22Rv1 (cell line): ENCODE results near the gene MLH3.
A peak's percentile ranks its signal among the peaks of the same experiment; 100 is the strongest.

Experiments used
- H3K27ac ChIP-seq: fragments of 450-650 bp; 2 replicates; pipeline ENCODE4 v1.5.1; 2017
- ZFX ChIP-seq: fragments of 450-650 bp; IDR thresholded peaks from 2 replicates; pipeline ENCODE4 v1.6.1; 2017; ENCODE audit warnings: antibody characterized with exemption, borderline replicate concordance
- TF ChIP-seq, protein P1 (sequence below): fragments of 450-650 bp; IDR thresholded peaks from 2 replicates; pipeline ENCODE4 v1.5.1; 2017; ENCODE audit warnings: mild to moderate bottlenecking

Gene MLH3

DNA sequence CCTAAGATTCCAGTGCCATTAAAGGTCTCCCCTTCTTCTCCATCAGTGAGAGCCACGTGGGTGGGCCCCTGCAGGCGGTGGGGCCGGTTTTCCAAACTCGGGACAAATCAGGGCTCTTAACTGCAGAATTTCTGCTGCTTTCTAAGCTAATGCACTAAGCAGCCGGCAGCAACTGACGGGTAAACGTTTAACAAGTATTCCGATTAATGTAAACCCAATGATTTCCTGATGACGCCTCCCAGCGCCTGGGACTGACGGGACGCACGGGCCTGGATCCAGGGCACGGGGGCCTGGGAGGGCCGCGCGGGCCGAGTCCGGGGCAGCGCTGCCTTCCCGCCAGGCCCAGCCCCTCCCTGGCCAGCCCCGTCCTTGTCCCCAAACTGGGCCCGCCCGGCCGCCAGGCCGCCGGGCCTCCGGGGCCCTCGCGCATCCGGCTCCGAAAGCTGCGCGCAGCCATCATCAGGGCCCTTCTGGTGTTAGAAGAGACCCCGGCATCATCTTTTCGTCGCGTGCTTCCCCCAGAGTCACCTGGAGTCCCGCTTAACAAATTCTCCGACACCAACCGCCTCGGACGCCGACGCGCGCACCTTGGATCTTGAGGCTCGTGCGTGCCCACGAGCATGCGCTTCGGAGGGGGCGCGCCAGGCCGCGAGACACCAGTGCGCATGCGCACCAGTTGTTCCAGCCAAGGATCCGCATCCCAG is at the start of gene MLH3:
Gene MLH3 (minus strand): TSS at position 616 of the 704 bp plus-strand sequence. CDS start 1,812 bp downstream, outside the sequence.
- TF ChIP-seq, protein P1, sequence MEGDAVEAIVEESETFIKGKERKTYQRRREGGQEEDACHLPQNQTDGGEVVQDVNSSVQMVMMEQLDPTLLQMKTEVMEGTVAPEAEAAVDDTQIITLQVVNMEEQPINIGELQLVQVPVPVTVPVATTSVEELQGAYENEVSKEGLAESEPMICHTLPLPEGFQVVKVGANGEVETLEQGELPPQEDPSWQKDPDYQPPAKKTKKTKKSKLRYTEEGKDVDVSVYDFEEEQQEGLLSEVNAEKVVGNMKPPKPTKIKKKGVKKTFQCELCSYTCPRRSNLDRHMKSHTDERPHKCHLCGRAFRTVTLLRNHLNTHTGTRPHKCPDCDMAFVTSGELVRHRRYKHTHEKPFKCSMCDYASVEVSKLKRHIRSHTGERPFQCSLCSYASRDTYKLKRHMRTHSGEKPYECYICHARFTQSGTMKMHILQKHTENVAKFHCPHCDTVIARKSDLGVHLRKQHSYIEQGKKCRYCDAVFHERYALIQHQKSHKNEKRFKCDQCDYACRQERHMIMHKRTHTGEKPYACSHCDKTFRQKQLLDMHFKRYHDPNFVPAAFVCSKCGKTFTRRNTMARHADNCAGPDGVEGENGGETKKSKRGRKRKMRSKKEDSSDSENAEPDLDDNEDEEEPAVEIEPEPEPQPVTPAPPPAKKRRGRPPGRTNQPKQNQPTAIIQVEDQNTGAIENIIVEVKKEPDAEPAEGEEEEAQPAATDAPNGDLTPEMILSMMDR: no peak
- no peak for TF ChIP-seq ZFX
- peak within 1 kb of the TSS; percentile 64 for H3K27ac ChIP-seq

DNA sequence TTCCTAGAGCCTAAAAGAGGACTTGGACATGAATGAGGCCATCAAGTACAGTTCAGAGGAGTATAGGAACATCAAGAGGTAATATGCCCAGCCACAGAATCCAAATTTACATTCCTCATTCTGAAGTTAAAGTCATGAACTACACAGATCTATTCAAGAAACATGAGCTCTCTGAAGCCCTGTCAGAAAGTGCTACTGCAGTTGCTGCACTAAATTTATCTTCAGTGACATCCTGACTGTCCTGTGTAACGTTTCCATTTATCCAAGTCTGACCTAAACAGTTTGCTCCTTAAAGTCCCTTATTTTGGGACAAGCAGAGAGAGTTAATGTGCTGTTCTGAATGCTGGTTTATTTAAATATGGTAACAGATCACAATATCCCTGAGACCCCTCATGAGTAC is 47.4 kb upstream of the MLH3 start:
- no peak for TF ChIP-seq ZFX
- TF ChIP-seq, protein P1: no peak
- H3K27ac ChIP-seq: no peak overlapping the region

DNA sequence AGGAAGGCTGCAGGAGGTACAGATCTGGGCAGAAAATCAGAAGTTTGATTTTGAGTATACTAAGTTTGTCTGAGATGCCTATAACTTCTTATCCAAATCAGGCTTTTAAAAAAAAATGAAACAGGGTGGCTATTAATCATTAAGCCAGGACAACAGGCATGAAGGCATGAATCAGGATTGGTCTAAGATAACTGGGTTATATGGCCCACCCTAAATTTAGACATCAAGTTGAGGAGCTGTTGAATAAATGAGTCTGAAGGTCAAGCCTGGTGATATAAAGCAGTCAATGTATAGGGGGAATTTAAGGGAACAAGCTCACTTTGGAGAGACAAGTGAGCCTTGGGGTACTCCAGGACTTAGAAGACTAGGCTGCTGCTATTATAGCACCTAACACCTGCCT is 46.9 kb upstream of the MLH3 start:
- TF ChIP-seq, protein P1: no peak
- no peak for TF ChIP-seq ZFX
- H3K27ac ChIP-seq: no peak overlapping the region

DNA sequence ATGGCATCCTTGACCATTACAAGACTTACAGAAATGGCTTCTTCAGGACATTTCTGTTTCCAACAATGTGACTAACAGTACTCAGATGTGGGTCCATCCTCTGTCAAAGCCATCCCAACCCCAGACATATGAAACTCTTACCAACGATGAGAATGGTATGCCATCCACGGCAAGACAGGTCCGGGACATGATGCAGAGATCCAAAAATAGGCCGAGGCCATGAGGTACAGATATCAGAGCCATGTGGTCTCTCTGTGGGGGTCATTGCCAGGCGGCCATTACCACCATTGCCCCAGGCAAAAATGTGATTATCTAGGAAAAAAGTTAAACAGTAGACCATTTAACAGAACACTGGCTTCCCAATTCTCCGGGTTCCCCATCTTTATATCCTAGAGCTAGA is 45.7 kb upstream of the MLH3 start:
- no peak overlapping the region for H3K27ac ChIP-seq
- no peak for TF ChIP-seq ZFX
- TF ChIP-seq, protein P1: no peak

DNA sequence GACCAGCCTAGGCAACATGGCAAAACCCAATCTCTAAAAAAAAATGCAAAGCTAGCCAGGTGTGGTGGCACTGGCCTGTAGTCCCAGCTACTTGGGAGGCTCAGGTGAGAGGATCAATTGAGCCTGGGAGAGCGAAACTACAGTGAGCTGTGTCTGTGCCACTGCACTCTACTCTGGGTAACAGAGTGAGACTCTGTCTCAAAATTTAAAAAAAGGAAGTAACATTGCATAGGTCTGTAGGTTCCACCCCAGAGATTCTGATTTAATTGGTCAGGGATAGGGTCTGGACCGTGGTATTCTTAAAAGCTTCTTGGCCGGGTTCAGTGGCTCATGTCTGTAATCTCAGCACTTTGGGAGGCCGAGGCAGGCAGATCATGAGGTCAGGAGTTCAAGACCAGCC is 44.4 kb upstream of the MLH3 start:
- H3K27ac ChIP-seq: no peak overlapping the region
- TF ChIP-seq, protein P1: no peak
- no peak for TF ChIP-seq ZFX

DNA sequence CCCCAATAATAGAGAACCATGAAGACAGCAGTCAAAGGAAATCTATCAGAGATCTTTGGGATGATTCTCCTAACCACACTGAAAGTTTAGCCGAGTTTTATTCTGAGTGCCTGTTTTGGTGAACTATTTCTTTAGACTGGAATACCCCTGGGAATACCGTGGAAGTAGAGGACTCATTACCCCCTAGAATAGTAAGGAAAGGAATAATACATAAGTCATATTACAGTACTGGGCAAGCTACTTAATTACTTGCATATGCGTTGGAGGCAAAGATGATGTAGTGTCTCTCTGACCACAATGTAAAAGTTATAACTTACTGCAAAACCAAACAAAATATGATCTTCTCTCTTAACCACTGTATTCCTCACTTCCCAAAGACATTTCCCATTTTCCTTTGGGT is 43.6 kb upstream of the MLH3 start:
- H3K27ac ChIP-seq: no peak overlapping the region
- no peak for TF ChIP-seq ZFX
- TF ChIP-seq, protein P1: no peak

DNA sequence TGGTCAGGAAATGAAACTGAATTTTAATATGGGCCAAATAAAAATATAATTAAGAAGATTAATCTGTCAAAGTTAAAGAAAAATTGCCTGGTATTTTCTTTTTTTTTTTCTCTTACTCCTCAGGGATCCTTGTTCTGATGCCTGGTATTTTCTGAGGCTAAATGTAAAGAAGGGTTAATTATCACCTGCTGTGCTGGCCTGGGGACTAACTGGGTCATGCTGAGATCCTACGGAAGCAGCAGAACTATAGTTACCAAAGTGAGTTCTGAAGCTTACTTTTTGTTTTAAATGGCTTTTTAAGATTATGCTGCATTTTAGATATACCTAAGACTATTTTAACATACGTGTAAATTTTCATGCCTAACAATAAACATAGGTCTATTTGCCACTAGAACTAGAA is 41.4 kb upstream of the MLH3 start:
- no peak for TF ChIP-seq ZFX
- TF ChIP-seq, protein P1: no peak
- no peak overlapping the region for H3K27ac ChIP-seq
